ENCODE measurements around the gene PPP6R2. TPM values are rescaled to one million over a fixed set of nuclear protein-coding genes. Genes with fewer than 3 reads are reported as not detected.

Gene PPP6R2
- total and polyA plus RNA-seq, 2 of the 8 experiments (the other 6 are each of a cell fraction or from before 2014, with no cell fraction given): 25.0 to 32.2 TPM

- peak overlapping the region; percentile 72; the same call in 1 of the 2 replicates for H2BK20ac ChIP-seq (ENCODE audit: low read length)
- H3K4me1 ChIP-seq (replicated peaks in 1 of 4; ENCODE audit: control insufficient read depth in 3 of 4, insufficient read depth in 4 of 4, low read length in 3 of 4): peaks cover 0 to 32% (median 23%) of the 10 kb centered on the region in 4 experiments; a peak in 6 of 7 replicates
- no peak overlapping the region; a peak in 2 of 7 replicates for H3K9ac ChIP-seq (replicated peaks in 1 of 4; ENCODE audit: extremely low read depth in 1 of 4, low read depth in 3 of 4, low read length in 3 of 4)
- peak overlapping the region; percentile 77; the same call in 1 of the 2 replicates for H3K27ac ChIP-seq (ENCODE audit: low read depth, low read length)
- H3K27me3 ChIP-seq (replicated peaks in 1 of 4; ENCODE audit: control insufficient read depth in 3 of 4, extremely low read depth in 1 of 4, insufficient read depth in 3 of 4, low read length in 3 of 4): no peaks in the 10 kb centered on the region
- peak overlapping the region; percentile 61 for H3K4ac ChIP-seq (replicated peaks; ENCODE audit: insufficient read length, low read depth, low read length)
- H4K91ac ChIP-seq (replicated peaks; ENCODE audit: insufficient read length, low read length): peak overlapping the region; percentile 41
- H2BK120ac ChIP-seq (replicated peaks; ENCODE audit: low read depth, low read length): peak overlapping the region; percentile 66
- peaks cover 28% of the 10 kb centered on the region for H3K79me1 ChIP-seq (ENCODE audit: low read depth, low read length)
- no peak overlapping the region for H2AFZ ChIP-seq (ENCODE audit: low read length)
- H3K23ac ChIP-seq (ENCODE audit: insufficient read length): no peak overlapping the region
- peaks cover 0 to 60% of the 10 kb centered on the region in 2 experiments; a peak in 3 of 4 replicates for H3K79me2 ChIP-seq (ENCODE audit: control insufficient read depth in 1 of 2, insufficient read depth in 2 of 2, low read length in 2 of 2)
- peak overlapping the region; percentile 97; the same call in 1 of the 2 replicates for H2BK12ac ChIP-seq (ENCODE audit: low read depth, low read length)
- POLR2A ChIA-PET (ENCODE audit: partially characterized antibody): interaction anchor here (0.8 to 2.2 kb wide), 8 partner anchors 10 to 43 kb away, joined by 3 to 16 read pairs (median 6); partner anchors contain the start of genes HDAC10 and PLXNB2
- peak overlapping the region; percentile 97 for H2BK5ac ChIP-seq (ENCODE audit: low read depth, low read length)
- H3K56ac ChIP-seq (replicated peaks; ENCODE audit: insufficient read length, low read depth, low read length): no peak overlapping the region
- peaks cover 14 to 40% of the 10 kb centered on the region in 2 experiments for H4K20me1 ChIP-seq (replicated peaks in 1 of 2; ENCODE audit: control insufficient read depth in 1 of 2, insufficient read depth in 2 of 2, low read length in 2 of 2)
- WGBS, 2 experiments (ENCODE audit: extremely low coverage in 1 of 2, insufficient coverage in 1 of 2, insufficient read length in 1 of 2, insufficient replicate concordance in 2 of 2, low coverage in 1 of 2, low lambda C conversion rate in 2 of 2, missing lambda C conversion rate in 1 of 2): 75% methylated on average over 4 of the region's 5 CpGs; no CpG with 5 or more reads in 1 of the 2 experiments
- CTCF ChIA-PET (ENCODE audit: partially characterized antibody): interaction anchor here (1.1 to 2.0 kb wide), 10 partner anchors 8 to 176 kb away, joined by 3 to 15 read pairs (median 6); no protein-coding TSS in a partner anchor
- H3K4me2 ChIP-seq (ENCODE audit: insufficient read depth in 1 of 2, low read depth in 2 of 2, low read length in 2 of 2): peak overlapping the region; percentile 56 to 57; a peak in 2 of 4 replicates
- no peak overlapping the region for H3K4me3 ChIP-seq (ENCODE audit: extremely low read depth in 1 of 4, insufficient read depth in 2 of 4, low read depth in 3 of 4, low read length in 4 of 4)
- H3K9me3 ChIP-seq (ENCODE audit: insufficient read depth in 2 of 2, low read depth in 1 of 2, low read length in 1 of 2): no peaks in the 10 kb centered on the region
- H2AK5ac ChIP-seq (ENCODE audit: low read depth, low read length): no peak overlapping the region
- TF ChIP-seq CBX8 (IDR thresholded peaks at IDR 0.05; ENCODE audit: borderline replicate concordance, low read depth, low read length) (no peak), POLR2AphosphoS5 (IDR thresholded peaks at IDR 0.05; ENCODE audit: low read depth, low read length) (no peak)
- peak overlapping the region; percentile 45; the same call in 1 of the 2 replicates for H4K8ac ChIP-seq (ENCODE audit: extremely low read depth, insufficient read depth, low read length)
- DNase-seq (ENCODE audit: low read depth in 1 of 2, low spot score in 2 of 2): no peak
- peaks cover 2 to 11% (median 6%) of the 10 kb centered on the region in 4 experiments; a peak in 5 of 8 replicates for H3K36me3 ChIP-seq (ENCODE audit: control insufficient read depth in 2 of 4, insufficient read depth in 4 of 4, low read length in 3 of 4)
- peak overlapping the region; percentile 95; the same call in 1 of the 2 replicates for H2BK15ac ChIP-seq (ENCODE audit: low read length)
- FAIRE-seq: no peak
- no peaks in the 10 kb centered on the region for H3K23me2 ChIP-seq (ENCODE audit: low read depth, low read length)
- H3K18ac ChIP-seq (ENCODE audit: extremely low read depth, low read length): peak overlapping the region; percentile 78
- peak overlapping the region; percentile 18 for H4K5ac ChIP-seq (ENCODE audit: insufficient read length, low read depth, low read length)
- H3K14ac ChIP-seq (ENCODE audit: insufficient read length): no peak overlapping the region
These were observed 48.8 kb upstream of the PPP6R2 start for GRCh38 chr22:50294319-50294656.
